Choroid plexus epithelial cell (primary cell): Measurements from ENCODE around the gene PSMG3.

Experiments used
- DNase-seq: peaks from one replicate; pipeline ENCODE4 v3.0.0-alpha.2; 2010; ENCODE audit warnings: low read depth
- H3K4me3 ChIP-seq: 2 replicates; pipeline ENCODE4 v1.5.1; 2011; ENCODE audit warnings: low read depth, mild to moderate bottlenecking, control low read depth, low read length, moderate library complexity
- TF ChIP-seq, protein P1 (sequence below): conservative IDR thresholded peaks from 2 replicates; pipeline ENCODE4 v1.5.1; 2011; ENCODE audit warnings: low read depth, mild to moderate bottlenecking, control low read depth, inconsistent platforms, low read length, moderate library complexity

Gene PSMG3

DNA sequence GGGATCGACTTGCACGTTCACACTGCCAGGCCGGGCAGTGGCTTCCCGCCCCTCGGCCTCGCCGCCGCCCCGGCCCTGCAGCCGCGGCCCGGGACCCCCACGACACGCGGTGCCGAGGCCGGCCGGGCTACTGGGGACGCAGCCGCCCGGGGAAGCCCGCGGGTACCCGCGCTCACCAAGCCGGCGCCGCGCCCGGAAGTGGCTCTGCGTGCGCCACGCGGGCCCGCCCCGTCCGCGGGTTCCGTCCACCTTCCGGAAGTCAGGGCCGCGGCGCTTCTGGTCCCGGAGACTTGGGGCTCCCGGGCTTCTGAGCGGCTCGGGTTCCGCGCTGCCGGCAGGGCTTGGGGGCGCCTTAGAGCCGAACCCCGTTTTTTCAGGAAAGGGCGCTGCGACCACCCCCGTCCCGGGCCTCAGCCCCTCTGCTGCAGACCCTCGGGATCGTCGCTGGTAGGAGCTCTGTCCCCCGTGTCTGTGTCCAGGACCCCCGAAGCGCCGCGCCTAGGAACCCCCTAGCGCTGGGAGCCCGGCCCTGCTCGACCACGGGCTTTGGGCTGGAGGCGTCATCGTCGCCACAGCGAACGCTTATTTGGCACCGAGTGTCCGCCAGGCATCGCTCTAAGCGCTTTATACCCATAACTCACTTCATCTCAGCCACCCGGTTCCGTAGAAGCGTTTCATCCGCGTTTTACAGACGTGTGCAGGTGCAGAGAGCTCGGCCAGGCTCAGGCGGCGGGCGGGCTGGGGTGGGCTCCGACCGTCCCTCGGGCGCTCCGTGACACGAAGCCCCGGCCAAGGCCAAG is at the start of gene PSMG3:
PSMG3 (minus strand) TSS at position 200 of the 800 bp plus-strand sequence. CDS start 693 bp downstream, outside the sequence.
- H3K4me3 ChIP-seq, result peak within 1 kb of the TSS; percentile 93
- DNase-seq, result peak; percentile 93
- TF ChIP-seq, protein P1, sequence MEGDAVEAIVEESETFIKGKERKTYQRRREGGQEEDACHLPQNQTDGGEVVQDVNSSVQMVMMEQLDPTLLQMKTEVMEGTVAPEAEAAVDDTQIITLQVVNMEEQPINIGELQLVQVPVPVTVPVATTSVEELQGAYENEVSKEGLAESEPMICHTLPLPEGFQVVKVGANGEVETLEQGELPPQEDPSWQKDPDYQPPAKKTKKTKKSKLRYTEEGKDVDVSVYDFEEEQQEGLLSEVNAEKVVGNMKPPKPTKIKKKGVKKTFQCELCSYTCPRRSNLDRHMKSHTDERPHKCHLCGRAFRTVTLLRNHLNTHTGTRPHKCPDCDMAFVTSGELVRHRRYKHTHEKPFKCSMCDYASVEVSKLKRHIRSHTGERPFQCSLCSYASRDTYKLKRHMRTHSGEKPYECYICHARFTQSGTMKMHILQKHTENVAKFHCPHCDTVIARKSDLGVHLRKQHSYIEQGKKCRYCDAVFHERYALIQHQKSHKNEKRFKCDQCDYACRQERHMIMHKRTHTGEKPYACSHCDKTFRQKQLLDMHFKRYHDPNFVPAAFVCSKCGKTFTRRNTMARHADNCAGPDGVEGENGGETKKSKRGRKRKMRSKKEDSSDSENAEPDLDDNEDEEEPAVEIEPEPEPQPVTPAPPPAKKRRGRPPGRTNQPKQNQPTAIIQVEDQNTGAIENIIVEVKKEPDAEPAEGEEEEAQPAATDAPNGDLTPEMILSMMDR, result peak; percentile 44

GRCh38 chr7:1618475-1618874 is 48.6 kb upstream of the PSMG3 start:
- TF ChIP-seq, protein P1, result no peak
- H3K4me3 ChIP-seq, result no peak overlapping the region
- no peak for DNase-seq

GRCh38 chr7:1617957-1618356 is 48.1 kb upstream of the PSMG3 start:
- TF ChIP-seq, protein P1, result no peak
- DNase-seq, result no peak
- H3K4me3 ChIP-seq, result no peak overlapping the region

- no peak for DNase-seq
- no peak overlapping the region for H3K4me3 ChIP-seq
- TF ChIP-seq, protein P1, result no peak
Measured at GRCh38 chr7:1616741-1617140, 46.9 kb upstream of the PSMG3 start.

DNA sequence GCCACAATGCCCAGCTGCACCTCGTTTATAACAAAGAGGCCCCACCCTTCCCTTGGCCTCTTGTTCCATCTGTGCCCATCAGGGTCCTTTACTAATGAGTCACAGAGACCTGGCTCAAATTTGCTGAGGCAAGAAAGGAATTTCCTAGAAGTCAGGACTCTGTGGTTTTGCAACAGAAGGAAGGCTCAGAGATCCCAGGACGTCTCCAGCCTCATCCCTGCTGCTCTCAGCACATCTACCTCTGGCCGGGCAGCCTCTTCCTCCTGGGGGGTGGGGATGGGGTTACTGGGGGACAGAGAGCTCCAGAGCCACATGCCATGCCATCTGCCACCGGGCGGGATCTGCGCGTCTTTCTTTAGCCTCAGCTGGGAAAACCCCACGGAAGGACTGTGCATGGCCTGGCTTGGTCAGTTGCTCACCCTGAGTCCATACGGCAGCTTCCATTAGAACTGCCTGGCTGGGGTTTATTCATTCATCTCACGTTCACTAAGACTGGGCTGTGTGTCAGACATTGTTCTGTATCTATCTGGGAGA is 41.9 kb upstream of the PSMG3 start:
- no peak overlapping the region for H3K4me3 ChIP-seq
- TF ChIP-seq, protein P1, result no peak
- peak; percentile 61 for DNase-seq

- no peak overlapping the region for H3K4me3 ChIP-seq
- DNase-seq, result no peak
- TF ChIP-seq, protein P1, result no peak
Measured at GRCh38 chr7:1610678-1611302, 41.0 kb upstream of the PSMG3 start.
